Non-pigmented ciliary epithelial cell (primary cell): Measurements from ENCODE around the gene PTCD2.
A peak's percentile ranks its signal among the peaks of the same experiment; 100 is the strongest.

Experiments used
- DNase-seq: peaks from one replicate; pipeline ENCODE4 v3.0.0-alpha.2; 2010; ENCODE audit warnings: low read depth

PTCD2 gene, protein sequence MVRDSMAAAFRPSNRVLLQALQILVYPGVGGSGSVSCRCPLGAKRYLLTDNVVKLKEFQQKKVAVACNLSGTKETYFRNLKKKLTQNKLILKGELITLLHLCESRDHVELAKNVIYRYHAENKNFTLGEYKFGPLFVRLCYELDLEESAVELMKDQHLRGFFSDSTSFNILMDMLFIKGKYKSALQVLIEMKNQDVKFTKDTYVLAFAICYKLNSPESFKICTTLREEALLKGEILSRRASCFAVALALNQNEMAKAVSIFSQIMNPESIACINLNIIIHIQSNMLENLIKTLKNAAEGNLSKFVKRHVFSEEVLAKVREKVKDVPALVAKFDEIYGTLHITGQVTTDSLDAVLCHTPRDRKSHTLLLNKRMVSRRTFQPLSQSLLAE

DNA sequence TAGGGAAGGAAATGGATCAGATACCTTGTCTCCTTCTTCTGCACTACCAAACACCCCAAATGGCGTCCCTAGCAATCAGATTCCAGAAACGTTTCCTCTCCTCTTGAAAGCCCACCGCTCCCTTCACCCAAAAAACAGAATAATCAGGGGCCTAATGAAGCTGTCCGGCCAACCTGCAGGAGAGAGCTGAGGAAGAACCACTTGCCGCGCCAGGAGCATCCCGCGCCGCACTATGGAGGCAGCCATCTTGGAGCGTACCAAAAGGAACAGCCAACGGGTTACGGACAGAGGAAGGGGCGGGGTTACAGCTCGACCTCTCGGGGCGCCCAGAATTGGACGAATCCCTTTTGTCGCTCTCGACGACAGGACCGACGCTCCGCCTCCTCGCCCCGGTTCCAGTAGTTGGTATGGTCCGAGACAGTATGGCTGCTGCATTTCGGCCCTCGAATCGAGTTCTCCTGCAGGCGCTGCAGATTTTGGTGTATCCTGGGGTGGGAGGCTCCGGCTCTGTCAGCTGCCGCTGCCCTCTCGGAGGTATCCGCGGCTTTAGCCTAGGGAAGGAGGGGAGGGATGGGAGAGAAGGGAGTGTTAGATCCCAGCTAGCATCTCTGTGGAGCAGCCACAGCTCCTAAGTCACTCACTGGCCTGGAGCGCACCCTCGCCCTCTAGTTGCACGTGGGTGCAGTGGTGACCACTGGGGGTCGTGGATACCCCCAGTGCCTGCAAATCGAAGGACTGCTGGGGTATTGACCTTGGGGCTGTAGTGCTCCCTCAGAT, at the start of gene PTCD2, which contains the start of gene MRPS27:
Gene PTCD2 (plus strand): TSS at position 398 of the 777 bp plus-strand sequence. CDS start 10 bp downstream, at position 408.
Gene MRPS27 (minus strand): TSS at position 265 of the 777 bp plus-strand sequence. CDS start 19 bp downstream, at position 246.
- DNase-seq: peak; percentile 97

DNA sequence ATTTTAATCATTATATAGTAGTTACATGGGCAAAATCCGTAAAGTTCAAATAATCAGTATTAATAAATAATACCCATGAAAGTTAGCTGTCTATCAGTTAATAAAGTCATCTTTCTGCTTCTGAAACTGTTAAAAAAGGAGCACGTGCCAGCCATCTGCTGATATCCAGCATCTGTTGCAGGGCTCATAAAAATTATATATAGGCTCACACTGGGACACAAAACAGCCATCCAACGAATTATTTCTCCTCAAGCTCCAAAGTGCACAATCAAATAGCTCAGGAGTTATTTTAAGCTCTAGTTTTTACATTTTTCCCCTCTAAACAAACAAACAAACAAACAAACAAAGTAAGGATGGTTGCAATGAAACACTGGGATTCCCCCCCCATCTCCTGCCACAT, 48.5 kb upstream of the PTCD2 start:
- no peak for DNase-seq

DNA sequence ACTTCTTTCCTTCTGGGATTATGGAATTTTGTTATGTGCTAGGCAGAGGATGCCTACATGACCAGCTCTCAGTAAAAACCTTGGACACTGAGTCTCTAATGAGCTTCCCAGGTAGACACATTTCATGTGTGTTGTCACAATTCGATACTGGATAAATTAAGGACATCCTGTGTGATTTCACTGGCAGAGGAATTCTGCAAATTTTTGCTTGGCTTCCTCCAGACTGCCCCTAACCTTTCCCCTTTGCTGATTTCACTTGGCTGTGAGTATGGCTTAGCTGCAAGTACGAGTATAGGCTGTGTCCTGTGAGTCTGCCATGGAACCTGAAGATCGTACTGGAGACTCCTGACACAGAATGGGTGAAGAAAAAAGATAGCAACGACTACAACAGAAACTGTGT, 47.8 kb upstream of the PTCD2 start:
- no peak for DNase-seq

DNA sequence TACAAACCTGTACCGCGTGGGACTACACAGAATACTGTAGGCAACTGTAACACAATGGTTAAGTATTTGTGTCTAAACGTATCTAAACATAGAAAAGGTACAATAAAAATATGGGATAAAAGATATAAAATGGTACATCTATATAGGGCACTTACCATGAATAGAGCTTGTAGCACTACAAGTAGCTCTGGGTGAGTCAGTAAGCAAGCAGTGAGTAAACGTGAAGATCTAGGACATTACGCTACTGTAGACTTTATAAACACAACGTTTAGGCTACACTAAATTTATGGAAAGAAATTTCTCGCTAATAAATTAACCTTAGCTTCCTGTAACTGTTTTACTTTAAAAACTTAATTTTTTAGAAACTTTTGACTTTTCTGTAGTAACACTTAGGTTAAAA, 46.6 kb upstream of the PTCD2 start:
- DNase-seq: no peak

DNA sequence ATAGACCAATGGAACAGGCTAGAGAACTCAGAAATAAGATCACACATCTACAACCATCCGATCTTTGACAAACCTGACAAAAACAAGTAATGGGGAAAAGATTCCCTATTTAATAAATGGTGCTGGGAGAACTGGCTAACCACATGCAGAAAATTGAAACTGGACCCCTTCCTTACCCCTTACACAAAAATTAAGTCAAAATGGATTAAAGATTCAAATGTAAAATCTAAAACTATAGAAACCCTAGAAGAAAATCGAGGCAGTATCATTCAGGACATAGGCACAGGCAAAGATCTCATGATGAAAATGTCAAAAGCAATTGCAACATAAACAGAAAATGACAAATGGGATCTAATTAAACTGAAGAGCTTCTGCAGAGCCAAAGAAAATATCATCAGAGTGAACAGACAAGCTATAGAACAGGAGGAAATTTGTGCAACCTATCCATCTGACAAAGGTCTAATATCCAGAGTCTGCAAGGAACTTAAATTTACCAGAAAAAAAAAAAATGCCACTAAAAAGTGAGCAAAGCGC, 43.9 kb upstream of the PTCD2 start:
- no peak for DNase-seq

DNA sequence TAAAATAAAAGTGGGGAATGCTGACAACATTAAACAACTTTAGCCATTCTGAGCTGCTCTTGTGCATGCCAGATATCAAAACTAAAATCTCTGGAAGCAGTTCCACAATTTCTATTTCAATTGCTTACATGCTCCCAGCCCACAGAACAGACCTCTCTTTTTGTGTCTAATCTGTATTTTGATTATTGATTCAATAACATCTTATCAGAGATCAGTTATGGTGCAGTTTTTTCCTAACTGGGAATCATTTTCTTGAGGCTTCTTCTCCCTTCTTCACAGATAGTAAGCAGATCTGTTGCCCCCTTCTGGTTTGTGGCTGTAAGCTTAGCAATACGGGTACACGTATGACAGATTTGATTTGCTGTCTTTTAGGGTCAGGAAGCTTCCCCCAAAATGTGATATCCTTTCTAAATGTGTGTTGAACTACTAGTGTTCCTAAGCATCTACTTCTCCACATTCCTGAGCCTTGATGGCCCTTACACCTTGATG, 39.5 kb upstream of the PTCD2 start:
- DNase-seq: no peak

DNA sequence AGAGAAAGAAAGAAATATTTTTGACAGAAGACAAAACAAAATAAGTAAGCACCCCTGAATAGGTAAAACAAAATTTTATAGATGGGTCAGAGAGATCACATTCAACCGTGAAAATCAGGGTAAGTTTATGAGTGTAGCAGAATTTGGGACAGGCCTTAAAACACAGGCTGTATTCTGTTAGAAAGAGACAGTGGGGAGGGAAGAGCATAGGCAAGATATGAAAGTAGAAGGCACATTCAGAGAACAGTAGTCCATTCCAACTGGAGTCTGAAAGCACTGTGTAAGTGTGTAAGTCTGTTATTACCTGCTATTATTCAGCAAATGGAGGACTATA, 38.8 kb upstream of the PTCD2 start:
- no peak for DNase-seq

DNA sequence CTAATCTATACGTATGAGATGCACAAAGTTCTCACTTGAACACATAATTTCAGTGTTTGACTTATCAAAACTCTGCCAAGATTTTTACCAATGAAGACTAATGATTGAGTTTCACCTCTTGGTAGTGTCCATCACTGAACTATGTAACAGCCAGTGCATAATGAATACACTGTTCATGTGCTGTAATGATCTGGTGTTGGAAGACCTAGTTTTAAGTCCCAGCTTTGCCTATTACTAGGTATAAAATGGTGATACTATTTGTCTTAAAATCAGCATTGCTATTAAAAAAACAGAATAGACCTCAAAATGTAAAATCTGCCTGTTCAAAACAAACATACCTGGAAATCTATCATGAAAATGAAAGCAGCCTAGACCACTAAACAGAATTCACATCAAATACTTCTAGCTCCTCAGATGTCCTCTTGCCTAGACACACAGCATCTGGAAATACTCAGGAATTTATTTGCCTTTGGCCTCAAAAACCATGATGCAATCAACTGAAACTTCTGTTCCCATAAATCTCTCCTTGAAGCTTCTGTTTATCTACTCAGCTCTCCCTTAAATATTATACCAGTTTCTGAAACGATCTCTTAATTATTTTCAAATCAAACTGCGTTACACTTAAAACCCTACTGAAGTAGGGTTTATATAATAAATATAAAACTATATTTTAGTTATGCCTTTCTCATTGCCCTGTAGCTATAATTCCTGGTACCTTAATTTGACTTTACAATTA, 38.2 kb upstream of the PTCD2 start:
- DNase-seq: peak; percentile 66

DNA sequence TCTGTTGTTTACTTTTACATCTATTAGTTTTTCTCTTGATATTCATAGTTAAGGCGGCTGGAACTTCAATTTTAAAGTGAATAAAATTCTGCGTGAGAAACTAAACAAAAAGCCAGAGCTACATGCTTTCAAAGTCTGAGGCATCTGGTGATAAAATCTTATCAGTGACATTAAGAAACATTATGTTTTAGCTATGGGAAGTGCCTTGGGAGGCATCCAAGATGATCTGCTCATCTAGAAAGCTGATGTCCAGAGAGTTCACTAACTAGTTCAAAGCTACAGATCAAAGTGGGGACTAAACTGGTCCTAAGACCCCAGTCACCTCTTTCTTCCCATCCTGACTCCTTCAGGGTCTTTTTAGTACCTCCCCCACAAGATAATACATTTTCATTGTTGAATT, 37.3 kb upstream of the PTCD2 start:
- DNase-seq: no peak

DNA sequence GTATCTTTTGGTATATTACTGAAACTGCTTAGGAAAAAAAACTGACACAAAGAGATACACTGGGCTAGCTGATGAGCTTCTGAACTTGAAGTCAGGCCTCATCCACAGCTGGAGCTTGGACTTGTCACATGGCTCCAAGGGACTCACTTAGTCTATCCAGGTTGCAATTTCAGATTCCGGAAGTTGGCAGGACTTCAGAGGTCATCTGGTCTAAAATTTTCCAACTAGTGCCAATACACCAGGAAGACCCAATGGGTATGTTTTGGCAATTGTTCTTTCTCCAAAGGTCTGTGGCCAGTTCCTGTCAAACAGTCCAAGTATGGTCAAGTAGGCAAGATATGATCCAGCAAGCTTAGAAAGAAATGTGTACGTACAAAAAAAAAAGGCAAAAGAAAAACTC, 36.8 kb upstream of the PTCD2 start:
- DNase-seq: no peak

DNA sequence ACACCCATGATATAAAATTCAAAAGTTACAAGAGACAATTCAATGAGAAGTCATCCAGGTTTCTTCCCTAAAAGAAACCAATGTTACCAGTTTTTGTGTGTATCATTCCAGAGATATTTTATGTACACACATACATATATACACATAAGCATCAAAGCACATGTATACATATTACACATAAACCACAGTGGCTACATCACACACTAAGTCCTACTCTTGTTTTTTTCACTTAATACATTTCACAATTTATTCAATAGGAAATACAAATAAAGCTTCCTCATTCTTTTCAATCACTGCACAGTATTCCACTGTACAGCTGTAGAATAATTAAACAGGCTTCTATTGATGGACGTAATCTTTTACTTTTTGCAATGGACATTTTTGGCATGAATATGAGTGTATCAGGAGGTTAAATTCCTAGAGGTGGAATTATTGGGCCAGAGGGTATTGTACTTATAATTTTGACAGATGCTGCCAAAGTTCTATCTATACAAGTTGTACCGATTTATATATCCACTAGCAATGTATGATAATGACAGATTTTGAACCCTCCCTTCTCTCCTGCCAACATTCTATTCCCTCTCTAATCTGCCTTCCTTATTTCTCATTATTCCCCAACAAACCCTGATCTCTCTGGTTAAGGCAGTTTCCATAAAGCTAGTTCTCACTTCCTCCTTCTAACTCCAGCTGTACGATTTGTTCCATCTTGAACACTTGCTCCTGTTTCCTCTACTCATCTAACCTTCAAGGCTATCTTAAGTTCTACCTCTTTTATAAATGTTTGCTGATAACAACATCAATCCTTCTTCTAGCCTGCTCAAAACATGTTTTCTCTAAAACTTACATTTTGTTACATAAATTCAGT, 35.4 kb upstream of the PTCD2 start:
- no peak for DNase-seq

DNA sequence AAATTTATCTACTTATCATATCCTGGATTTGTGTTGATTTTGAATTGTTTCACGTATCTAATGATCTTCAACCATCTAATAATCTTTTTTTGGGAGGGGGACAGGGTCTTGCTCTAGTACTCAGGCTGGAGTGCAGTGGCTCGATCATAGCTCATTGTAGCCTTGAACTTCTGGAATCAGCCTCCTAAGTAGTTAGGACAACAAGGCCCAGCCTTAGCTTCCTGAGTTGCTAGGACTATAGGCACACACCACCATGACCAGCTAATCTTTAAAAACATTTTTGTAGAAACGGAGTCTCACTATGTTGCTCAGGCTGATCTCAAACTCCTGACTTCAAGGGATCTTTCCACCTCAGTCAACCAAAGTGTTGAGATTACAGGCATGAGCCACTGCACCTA, 34.8 kb upstream of the PTCD2 start:
- no peak for DNase-seq

DNA sequence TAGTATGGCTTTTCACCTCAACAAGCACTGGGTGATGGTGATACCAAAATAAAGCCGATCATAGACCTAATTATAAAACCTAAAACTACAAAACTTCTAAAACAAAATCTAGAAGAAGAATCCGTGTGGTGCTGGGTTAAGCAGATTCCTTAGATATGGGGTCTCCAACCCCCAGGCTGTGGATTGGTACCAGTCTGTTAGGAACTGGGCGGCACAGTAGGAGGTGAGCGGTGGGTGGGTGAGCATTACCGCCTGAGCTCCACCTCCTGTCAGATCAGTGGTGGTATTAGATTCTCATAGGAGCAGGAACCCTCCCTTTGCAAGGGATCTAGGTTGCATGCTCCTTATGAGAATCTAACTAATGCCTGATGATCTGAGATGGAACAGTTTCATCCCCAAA, 33.4 kb upstream of the PTCD2 start:
- no peak for DNase-seq

DNA sequence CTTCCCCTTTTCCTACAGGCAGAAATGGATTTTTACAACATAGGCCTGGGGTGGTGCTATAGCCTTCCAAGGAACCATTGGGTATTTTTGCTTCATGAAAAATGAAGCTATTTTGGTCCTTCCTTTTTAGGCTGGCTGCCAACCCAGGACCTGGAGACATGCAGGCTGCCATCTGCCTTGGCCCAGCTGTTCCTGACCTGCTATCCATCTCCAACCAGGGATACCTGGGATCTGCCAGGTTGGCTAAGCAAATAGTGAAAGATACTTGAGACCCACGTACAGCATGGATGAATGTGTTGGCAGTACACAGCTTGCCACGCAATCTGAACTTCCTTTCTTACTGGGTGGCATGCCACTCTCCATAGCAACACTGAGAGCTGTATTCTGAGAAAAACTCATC, 31.2 kb upstream of the PTCD2 start:
- no peak for DNase-seq

DNA sequence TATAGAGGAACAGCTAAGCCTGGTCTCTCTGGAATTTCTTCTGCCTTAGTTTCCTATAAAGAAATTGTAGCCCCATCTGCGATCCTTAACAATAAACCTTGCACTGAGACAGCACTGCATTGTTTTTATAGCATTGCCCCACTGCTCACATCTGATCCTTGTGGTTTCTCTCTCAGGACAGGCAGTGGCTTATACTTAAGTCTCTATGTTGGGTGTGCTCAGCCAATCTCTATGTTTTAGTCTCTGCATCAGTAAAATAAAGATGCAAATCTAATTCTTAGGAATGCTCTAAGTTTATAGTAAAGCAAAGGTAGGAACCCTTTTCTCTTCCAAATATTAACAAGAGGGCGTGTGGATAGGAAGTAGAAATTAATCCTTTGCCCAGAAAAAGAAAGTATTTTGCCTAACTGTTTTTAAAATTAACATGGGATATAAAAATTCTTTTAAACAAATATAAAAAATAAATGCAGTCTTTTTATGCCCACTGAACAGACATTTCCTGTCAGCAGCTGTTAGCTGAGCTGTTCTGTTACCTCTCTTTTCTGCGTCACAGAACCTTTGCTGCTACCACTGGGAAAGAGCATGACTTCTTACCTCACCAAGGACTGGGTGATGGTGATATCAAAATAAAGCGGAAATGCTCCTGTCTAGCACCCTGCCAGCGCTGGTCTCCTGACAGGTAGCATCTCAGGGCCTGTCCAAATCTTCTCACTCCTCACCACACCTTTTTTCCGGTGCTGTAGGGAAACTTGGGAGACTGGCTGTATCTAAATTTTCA, 29.6 kb upstream of the PTCD2 start:
- no peak for DNase-seq

DNA sequence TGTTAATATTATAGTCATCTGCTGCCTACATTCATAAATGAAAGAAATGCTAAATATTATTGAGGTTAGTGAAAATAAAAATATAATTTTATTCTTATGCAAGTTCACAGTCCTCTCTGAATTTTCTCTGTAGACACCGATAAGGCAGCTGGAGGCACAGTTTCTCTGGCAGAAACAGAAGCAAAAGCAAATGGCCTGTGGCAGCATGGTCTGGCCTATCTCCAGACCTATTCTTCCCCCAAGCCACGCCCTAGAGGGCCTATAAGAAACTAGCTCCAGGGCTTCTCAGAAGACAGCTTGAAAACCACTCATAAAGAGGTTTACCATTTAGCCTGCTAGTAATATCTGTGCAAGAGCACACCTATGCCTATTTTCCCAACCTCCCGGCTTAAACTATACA, 28.6 kb upstream of the PTCD2 start:
- no peak for DNase-seq

DNA sequence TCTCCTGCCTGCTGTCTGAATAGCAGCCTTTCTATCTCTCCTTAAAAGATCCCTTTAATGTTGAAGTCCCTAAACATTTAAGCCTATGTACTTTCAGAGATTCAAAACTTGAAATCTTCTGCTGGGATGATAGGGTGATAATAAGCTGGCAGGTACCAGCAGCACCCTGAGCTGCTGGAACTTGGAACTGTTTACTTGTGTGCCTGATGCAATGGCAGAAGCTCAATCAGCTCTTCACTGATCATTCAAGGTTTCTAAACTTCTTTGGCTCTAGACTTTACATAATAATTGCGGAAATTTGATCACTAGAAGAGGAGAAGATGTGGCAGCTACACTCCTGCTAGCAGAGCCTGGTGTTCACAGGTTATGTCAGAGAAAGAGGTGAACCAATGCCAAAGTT, 27.8 kb upstream of the PTCD2 start:
- DNase-seq: no peak

DNA sequence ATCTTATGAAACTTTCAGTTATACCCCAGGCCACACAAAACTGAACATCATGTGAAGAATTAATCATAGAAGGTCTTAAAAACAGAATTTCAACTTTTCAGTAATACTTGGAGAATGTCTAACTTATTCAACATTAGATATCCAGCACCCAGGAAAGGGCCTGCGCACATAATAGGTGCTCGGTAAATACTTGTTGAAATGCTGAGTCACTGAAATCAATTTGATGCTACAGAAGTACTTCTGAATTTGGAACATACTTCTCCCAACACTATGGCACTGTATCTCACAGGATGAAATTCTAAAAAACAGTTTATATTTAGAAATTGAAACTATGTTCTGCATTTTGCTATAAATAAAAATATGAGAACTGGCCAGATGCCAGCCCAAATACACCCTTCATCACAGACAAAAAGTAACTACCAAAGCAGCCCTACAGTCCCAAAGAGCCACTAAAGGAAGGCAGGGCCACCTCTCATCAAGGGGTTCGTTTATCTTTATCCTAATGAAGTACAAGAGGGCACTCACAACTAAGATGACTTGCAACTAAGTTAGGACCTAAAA, 26.6 kb upstream of the PTCD2 start:
- DNase-seq: no peak

DNA sequence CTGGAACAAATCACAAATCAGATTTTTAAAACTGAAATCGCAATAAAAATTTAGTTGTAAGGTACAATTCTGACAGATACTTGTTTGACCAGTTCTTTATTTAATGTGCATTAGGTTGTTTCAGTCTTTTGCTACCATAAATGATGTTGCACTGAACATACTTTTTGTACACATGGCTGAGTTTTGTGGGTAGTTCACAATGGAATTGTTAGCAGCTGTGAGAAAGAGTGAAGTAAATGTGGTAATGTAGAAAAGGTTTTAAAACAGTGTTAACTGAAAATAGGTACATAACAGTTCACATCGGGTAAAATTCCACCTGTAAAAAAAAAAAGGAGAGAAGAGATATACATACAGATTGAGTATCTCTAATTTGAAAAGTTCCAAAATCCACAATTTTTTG, 25.7 kb upstream of the PTCD2 start:
- DNase-seq: no peak

DNA sequence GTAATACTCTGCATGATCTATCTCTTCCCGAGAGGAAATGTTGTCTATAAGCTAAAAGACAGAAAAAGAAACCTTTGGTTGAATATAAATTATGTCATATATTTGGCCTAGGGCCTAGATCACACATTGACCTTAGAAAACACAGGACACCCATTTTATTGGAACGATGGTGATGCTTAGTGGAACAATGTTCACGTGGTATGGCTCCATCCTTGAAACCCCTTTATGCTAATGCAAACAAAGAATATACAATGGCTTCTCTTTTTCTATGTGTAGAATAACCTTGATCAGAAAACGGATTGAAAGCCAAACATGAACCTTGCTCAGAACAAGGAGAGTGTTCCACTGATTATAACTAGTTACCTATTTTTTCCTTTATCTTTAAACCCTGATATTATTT, 24.6 kb upstream of the PTCD2 start:
- no peak for DNase-seq
